Activated CD8-positive, alpha-beta T cell treated with anti-CD3 and anti-CD28 coated beads, Interleukin-2, amount 10 ng/mL, durations not matched to agents 7 days and 5 days (primary cell): ENCODE results near the gene SLC38A10. TPM values are rescaled to one million over a fixed set of nuclear protein-coding genes. Genes with fewer than 3 reads are reported as not detected.

ENCODE experiments used
- ATAC-seq: fragments of 150-1000 bp; cut with Tn5 transposase; one replicate; pipeline ENCODE4 v1.10.0; 2021; ENCODE audit warnings: moderate library complexity
- CTCF ChIA-PET: fragments of 350-600 bp; sonication (Branson Sonifier 250); formaldehyde crosslinking; loops from one replicate; lab custom pipeline; 2021; ENCODE audit warnings: antibody characterized with exemption; lab: Charles Lee
- POLR2A ChIA-PET: fragments of 350-600 bp; sonication (Branson Sonifier 250); formaldehyde crosslinking; loops from one replicate; lab custom pipeline; 2021; ENCODE audit warnings: antibody characterized with exemption; lab: Charles Lee
- DNase-seq: peaks from one replicate; pipeline ENCODE4 v3.0.0-alpha.2; 2020
- H3K27ac Mint-ChIP-seq: one replicate; pipeline ENCODE4 v1.8.0; 2021; ENCODE audit warnings: mild to moderate bottlenecking, mixed read lengths
- H3K27me3 Mint-ChIP-seq: one replicate; pipeline ENCODE4 v1.8.0; 2021; ENCODE audit warnings: low read depth, mixed read lengths
- H3K36me3 Mint-ChIP-seq: one replicate; pipeline ENCODE4 v1.8.0; 2021; ENCODE audit warnings: low read depth, mixed read lengths
- H3K4me1 Mint-ChIP-seq: one replicate; pipeline ENCODE4 v1.8.0; 2021; ENCODE audit warnings: low read depth, mixed read lengths
- H3K4me3 Mint-ChIP-seq: one replicate; pipeline ENCODE4 v1.8.0; 2021; ENCODE audit warnings: mild to moderate bottlenecking, mixed read lengths
- H3K9me3 Mint-ChIP-seq: one replicate; pipeline ENCODE4 v1.8.0; 2022; ENCODE audit warnings: mixed read lengths; ENCODE audit not compliant: insufficient read depth
- total RNA-seq, 2 experiments: library from RNA; stranded (reverse); gene quantifications; one replicate each; pipeline ENCODE4 v1.2.3, GENCODE V29; 2021

SLC38A10 gene
- total RNA-seq, 2 experiments from 2014 or later = 78.5 to 83.5 TPM

GRCh38 chr17:81245665-81246342 lies 49.3 kb downstream of the SLC38A10 start:
- no peak overlapping the region for H3K27ac Mint-ChIP-seq
- peaks cover 23% of the 10 kb centered on the region for H3K36me3 Mint-ChIP-seq
- no peak overlapping the region for H3K4me3 Mint-ChIP-seq
- no peaks in the 10 kb centered on the region for H3K27me3 Mint-ChIP-seq
- ChIA-PET POLR2A (interaction anchor here (0.5 kb wide), 1 partner anchor 638 kb away, joined by 5 read pairs; no protein-coding TSS in a partner anchor), CTCF (no interaction called here)
- DNase-seq (no peak), ATAC-seq (no peak)
- H3K9me3 Mint-ChIP-seq = no peaks in the 10 kb centered on the region
- H3K4me1 Mint-ChIP-seq = peaks cover 17% of the 10 kb centered on the region

GRCh38 chr17:81245024-81245664 lies 50.0 kb downstream of the SLC38A10 start:
- Mint-ChIP-seq H3K27ac (no peak overlapping the region), H3K9me3 (no peaks in the 10 kb centered on the region), H3K36me3 (peaks cover 22% of the 10 kb centered on the region), H3K4me1 (peaks cover 24% of the 10 kb centered on the region), H3K4me3 (no peak overlapping the region), H3K27me3 (no peaks in the 10 kb centered on the region)
- DNase-seq = no peak
- ChIA-PET POLR2A (no interaction called here), CTCF (no interaction called here)
- ATAC-seq = no peak

- peaks cover 26% of the 10 kb centered on the region for H3K4me1 Mint-ChIP-seq
- no peak overlapping the region for H3K4me3 Mint-ChIP-seq
- H3K27me3 Mint-ChIP-seq = no peaks in the 10 kb centered on the region
- H3K9me3 Mint-ChIP-seq = no peaks in the 10 kb centered on the region
- POLR2A ChIA-PET = no interaction called here
- H3K36me3 Mint-ChIP-seq = peaks cover 21% of the 10 kb centered on the region
- ATAC-seq = no peak
- DNase-seq = no peak
- H3K27ac Mint-ChIP-seq = no peak overlapping the region
- CTCF ChIA-PET = no interaction called here
These were observed 50.6 kb downstream of the SLC38A10 start for GRCh38 chr17:81244358-81245023.

GRCh38 chr17:81243333-81243664 lies 51.8 kb downstream of the SLC38A10 start:
- ATAC-seq (no peak), DNase-seq (no peak)
- Mint-ChIP-seq H3K4me1 (peaks cover 26% of the 10 kb centered on the region), H3K27ac (no peak overlapping the region), H3K4me3 (no peak overlapping the region), H3K9me3 (no peaks in the 10 kb centered on the region), H3K36me3 (peaks cover 21% of the 10 kb centered on the region), H3K27me3 (no peaks in the 10 kb centered on the region)
- POLR2A ChIA-PET = no interaction called here
- CTCF ChIA-PET = no interaction called here

GRCh38 chr17:81242421-81243332 lies 52.4 kb downstream of the SLC38A10 start:
- H3K4me3 Mint-ChIP-seq = peak overlapping the region; percentile 25
- H3K36me3 Mint-ChIP-seq = peaks cover 21% of the 10 kb centered on the region
- no peaks in the 10 kb centered on the region for H3K27me3 Mint-ChIP-seq
- peaks cover 30% of the 10 kb centered on the region for H3K4me1 Mint-ChIP-seq
- no peak for ATAC-seq
- H3K9me3 Mint-ChIP-seq = no peaks in the 10 kb centered on the region
- ChIA-PET POLR2A (no interaction called here), CTCF (no interaction called here)
- peak overlapping the region; percentile 37 for H3K27ac Mint-ChIP-seq
- DNase-seq = no peak

GRCh38 chr17:81241648-81242420 lies 53.3 kb downstream of the SLC38A10 start:
- ChIA-PET POLR2A (no interaction called here), CTCF (no interaction called here)
- H3K36me3 Mint-ChIP-seq = peaks cover 21% of the 10 kb centered on the region
- no peaks in the 10 kb centered on the region for H3K9me3 Mint-ChIP-seq
- peaks cover 37% of the 10 kb centered on the region for H3K4me1 Mint-ChIP-seq
- peak overlapping the region; percentile 39 for H3K27ac Mint-ChIP-seq
- peak; percentile 77 for DNase-seq
- ATAC-seq = no peak
- H3K4me3 Mint-ChIP-seq = peak overlapping the region; percentile 36
- no peaks in the 10 kb centered on the region for H3K27me3 Mint-ChIP-seq

- no peak for DNase-seq
- CTCF ChIA-PET = no interaction called here
- peaks cover 21% of the 10 kb centered on the region for H3K36me3 Mint-ChIP-seq
- no peaks in the 10 kb centered on the region for H3K27me3 Mint-ChIP-seq
- ATAC-seq = no peak
- no peaks in the 10 kb centered on the region for H3K9me3 Mint-ChIP-seq
- H3K27ac Mint-ChIP-seq = no peak overlapping the region
- peak overlapping the region; percentile 96 for H3K4me3 Mint-ChIP-seq
- POLR2A ChIA-PET = no interaction called here
- H3K4me1 Mint-ChIP-seq = peaks cover 38% of the 10 kb centered on the region
These were observed 53.9 kb downstream of the SLC38A10 start for GRCh38 chr17:81241203-81241602.

GRCh38 chr17:81240761-81241160 lies 54.3 kb downstream of the SLC38A10 start:
- Mint-ChIP-seq H3K9me3 (no peaks in the 10 kb centered on the region), H3K27ac (peak overlapping the region; percentile 32), H3K4me3 (peak overlapping the region; percentile 96), H3K36me3 (peaks cover 21% of the 10 kb centered on the region), H3K4me1 (peaks cover 40% of the 10 kb centered on the region), H3K27me3 (no peaks in the 10 kb centered on the region)
- CTCF ChIA-PET = no interaction called here
- no peak for ATAC-seq
- no peak for DNase-seq
- POLR2A ChIA-PET = interaction anchor here (0.7 to 1.1 kb wide), 2 partner anchors 11 to 93 kb away, joined by 3 read pairs; no protein-coding TSS in a partner anchor

GRCh38 chr17:81239714-81240555 lies 55.2 kb downstream of the SLC38A10 start:
- H3K9me3 Mint-ChIP-seq = no peaks in the 10 kb centered on the region
- no peaks in the 10 kb centered on the region for H3K27me3 Mint-ChIP-seq
- peak; percentile 54 for DNase-seq
- H3K36me3 Mint-ChIP-seq = peaks cover 20% of the 10 kb centered on the region
- H3K4me1 Mint-ChIP-seq = peaks cover 41% of the 10 kb centered on the region
- ATAC-seq = no peak
- peak overlapping the region; percentile 97 for H3K27ac Mint-ChIP-seq
- ChIA-PET CTCF (interaction anchor here (0.6 to 1.6 kb wide), 6 partner anchors 13 to 858 kb away, joined by 3 to 6 read pairs (median 3); no protein-coding TSS in a partner anchor), POLR2A (interaction anchor here (0.7 to 2.6 kb wide), 10 partner anchors 8 to 407 kb away, joined by 3 to 9 read pairs (median 4); partner anchors contain the start of gene CEP131)
- H3K4me3 Mint-ChIP-seq = peak overlapping the region; percentile 96
